ENCODE measurements around the gene CADPS.

GRCh38 chr3:62811119-62811518 lies 64.1 kb downstream of the CADPS start:
- TF ChIP-seq EZH2 (IDR thresholded peaks at IDR 0.05; ENCODE audit: borderline replicate concordance, low read length) = no peak
- TF ChIP-seq, protein P1, sequence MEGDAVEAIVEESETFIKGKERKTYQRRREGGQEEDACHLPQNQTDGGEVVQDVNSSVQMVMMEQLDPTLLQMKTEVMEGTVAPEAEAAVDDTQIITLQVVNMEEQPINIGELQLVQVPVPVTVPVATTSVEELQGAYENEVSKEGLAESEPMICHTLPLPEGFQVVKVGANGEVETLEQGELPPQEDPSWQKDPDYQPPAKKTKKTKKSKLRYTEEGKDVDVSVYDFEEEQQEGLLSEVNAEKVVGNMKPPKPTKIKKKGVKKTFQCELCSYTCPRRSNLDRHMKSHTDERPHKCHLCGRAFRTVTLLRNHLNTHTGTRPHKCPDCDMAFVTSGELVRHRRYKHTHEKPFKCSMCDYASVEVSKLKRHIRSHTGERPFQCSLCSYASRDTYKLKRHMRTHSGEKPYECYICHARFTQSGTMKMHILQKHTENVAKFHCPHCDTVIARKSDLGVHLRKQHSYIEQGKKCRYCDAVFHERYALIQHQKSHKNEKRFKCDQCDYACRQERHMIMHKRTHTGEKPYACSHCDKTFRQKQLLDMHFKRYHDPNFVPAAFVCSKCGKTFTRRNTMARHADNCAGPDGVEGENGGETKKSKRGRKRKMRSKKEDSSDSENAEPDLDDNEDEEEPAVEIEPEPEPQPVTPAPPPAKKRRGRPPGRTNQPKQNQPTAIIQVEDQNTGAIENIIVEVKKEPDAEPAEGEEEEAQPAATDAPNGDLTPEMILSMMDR (conservative IDR thresholded peaks at IDR 0.05 in 1 of 2, IDR thresholded peaks at IDR 0.05 in 1 of 2; ENCODE audit: extremely low read depth in 1 of 2, insufficient read depth in 1 of 2, low read depth in 1 of 2, low read length in 2 of 2) = no peak

All from mammary epithelial cell (primary cell).